ENCODE data around the gene TP53RK.

GRCh38 chr20:46640536-46641311 is 48.5 kb downstream of the TP53RK start:
- TF ChIP-seq CTCF (conservative IDR thresholded peaks at IDR 0.05; ENCODE audit: low read depth in 2 of 2): no peak
- TF ChIP-seq POLR2AphosphoS5 (IDR thresholded peaks at IDR 0.05; ENCODE audit: low read depth): no peak
- no peak for TF ChIP-seq ZNF331 (CRISPR knock-in tag; IDR thresholded peaks at IDR 0.05; ENCODE audit: low read depth)
- TF ChIP-seq EZH2 (IDR thresholded peaks at IDR 0.05; ENCODE audit: low read depth, unreplicated experiment): no peak
- no peak for TF ChIP-seq STAT1 (IDR thresholded peaks at IDR 0.05; ENCODE audit: unreplicated experiment)
